ENCODE results near the gene SLX1A. TPM values are rescaled to one million over a fixed set of nuclear protein-coding genes. Genes with fewer than 3 reads are reported as not detected.
"Not testable (repeated sequence)": the region's sequence is repeated elsewhere in the genome, so short reads cannot be mapped to it uniquely, and the experiment has no call there.

SLX1A gene
- polyA plus RNA-seq, 4 donors, result 18.9 to 20.8 (median 20.1) TPM

DNA sequence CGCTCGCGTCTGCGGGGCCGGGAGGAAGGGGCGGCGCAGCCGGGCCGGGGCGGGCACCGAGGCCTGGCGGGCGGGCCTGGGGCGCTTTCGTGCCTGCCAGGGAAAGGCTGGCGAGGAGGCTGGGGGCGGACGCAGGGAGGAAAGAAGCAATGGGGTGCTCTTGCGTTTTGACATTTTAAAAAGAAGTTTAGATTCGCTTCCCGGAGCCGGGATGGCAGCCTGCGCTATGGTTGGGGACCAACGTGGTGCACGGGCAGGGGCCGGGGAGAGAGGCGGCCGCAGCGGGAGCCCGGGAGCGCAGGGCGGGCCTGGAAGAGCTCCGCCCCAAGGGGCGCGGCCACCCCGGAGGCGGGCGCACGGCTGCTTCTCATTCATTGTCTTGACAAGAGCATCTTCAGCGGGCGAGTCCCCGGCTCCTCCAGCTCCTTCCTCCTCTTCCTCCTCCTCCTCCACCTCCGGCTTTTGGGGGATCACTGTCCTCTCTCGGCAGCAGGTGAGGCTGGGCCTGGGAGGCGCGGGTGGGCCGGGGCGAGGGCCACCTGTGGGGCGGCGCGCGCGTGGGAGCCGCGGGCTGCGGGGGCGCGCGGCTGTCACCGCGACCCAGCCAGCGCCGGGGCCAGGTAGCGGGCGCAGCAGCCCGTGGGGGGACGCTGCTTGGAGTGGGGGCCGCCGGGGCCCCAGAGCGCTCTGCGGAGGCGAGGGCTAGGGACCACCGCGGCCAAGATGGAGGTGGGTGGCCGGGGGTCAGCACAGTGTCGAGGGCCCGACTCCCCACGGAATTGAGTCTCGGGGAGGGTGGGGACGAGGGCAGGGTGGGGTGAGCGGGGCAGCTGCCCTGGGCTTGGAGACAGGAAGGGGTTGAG lies 10.2 kb upstream of the SLX1A start, which contains the start of gene CORO1A:
CORO1A (plus strand) TSS at position 370 of the 863 bp plus-strand sequence. CDS start 1,608 bp downstream, outside the sequence.
- DNase-seq (ENCODE audit: low read depth in 4 of 4, low spot score in 3 of 4), result peak; percentile 44 to 66 (median 54)

DNA sequence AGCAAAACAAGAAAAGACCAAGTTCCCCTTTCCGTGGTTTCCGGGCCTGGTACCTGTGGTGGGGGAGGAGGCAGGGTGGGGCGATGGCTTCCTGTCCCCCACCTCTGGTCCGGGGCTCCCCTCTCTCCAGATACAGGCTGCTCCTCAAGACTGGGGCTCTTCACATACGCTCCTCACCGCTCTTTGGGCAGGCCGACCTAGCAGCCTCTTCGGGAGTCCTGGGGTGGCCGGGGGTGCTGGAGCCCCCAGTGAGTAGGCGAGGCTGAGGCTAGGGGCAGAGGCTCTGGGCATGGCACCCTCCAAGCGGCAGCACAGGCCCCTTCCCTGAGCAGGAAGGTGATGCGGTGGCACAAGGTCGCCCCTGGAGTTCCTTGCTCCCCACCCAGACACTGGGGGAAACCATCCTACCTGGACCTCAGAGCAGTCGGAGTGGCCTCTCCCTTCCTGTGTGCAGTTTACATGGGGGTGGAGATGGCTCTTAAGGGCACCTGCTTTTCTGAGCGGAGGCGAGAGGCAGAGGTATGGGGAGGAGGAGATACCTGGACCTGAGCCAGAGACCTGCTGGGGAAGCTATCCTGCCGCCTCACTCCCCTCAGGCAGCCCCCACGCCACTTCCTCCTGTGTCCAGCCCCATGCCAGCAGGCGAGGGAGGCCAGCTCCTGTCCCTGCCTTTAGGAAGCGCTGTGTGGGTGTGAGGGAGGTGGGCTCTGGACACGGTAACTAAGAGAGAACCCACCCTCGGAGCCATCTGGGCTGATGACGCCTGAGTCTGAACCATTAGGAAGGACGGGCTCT lies 9.4 kb upstream of the SLX1A start:
- no peak for DNase-seq (ENCODE audit: low read depth in 4 of 4, low spot score in 3 of 4)

- no peak for DNase-seq (ENCODE audit: low read depth in 4 of 4, low spot score in 3 of 4)
These were observed 8.6 kb upstream of the SLX1A start for GRCh38 chr16:30184891-30185682.

DNA sequence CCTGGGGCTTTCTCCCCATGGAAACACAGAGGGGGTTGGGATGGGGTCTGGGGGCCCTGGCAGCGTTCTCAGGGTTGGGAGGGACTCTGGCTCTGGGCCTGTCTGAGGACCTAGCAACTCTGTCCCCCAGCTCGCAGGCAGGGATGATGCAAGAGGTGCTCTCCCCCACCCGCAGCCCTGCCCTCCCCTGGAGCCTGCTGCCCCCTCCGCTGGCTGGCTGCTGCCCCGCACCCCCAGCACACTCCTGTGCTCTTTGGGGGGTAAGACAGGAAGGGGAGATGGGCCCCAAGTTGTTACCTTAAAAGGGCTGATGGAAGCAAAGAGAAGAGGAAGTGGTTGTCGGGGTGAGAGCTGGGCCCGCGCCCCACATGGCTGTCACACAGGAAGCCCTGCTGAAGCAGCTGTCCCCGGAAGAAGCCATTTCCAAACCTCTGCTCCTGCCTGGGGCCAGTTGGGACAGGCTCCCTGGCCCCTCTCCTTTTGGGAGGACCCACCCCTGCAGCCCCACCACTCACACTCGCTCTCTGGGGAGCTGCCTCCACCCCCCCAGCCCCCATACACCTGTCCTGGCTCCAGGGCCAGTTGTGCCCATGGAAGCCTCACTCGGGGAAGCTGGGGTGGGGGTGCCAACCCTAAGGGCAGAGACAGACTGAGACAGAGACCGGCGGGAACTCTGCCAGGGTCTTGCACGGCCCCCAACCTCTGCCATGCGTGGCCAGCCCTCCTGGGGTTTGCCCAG lies 7.8 kb upstream of the SLX1A start:
- DNase-seq (ENCODE audit: low read depth in 4 of 4, low spot score in 3 of 4), result no peak

- DNase-seq (ENCODE audit: low read depth in 4 of 4, low spot score in 3 of 4), result no peak
These were observed 7.3 kb upstream of the SLX1A start for GRCh38 chr16:30186444-30186781.

DNA sequence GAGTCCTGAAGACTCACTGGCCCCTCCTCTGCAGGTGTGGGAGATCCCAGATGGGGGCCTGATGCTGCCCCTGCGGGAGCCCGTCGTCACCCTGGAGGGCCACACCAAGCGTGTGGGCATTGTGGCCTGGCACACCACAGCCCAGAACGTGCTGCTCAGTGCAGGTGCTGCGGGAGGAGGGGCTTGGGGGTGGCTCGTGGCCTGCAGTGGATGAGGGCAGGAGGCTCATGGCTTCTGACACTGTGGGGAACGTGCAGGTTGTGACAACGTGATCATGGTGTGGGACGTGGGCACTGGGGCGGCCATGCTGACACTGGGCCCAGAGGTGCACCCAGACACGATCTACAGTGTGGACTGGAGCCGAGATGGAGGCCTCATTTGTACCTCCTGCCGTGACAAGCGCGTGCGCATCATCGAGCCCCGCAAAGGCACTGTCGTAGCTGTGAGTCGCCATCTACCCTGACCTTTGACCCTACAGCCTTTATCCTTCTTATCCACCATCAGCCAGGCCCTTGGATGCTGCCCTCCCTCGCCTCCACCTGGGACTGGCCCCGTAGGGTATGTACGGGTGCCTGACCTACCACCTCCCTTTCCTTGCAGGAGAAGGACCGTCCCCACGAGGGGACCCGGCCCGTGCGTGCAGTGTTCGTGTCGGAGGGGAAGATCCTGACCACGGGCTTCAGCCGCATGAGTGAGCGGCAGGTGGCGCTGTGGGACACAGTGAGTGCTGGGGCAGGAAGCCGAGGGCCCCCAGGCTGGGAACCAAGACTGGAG lies 6.7 kb upstream of the SLX1A start:
- no peak for DNase-seq (ENCODE audit: low read depth in 4 of 4, low spot score in 3 of 4)

DNA sequence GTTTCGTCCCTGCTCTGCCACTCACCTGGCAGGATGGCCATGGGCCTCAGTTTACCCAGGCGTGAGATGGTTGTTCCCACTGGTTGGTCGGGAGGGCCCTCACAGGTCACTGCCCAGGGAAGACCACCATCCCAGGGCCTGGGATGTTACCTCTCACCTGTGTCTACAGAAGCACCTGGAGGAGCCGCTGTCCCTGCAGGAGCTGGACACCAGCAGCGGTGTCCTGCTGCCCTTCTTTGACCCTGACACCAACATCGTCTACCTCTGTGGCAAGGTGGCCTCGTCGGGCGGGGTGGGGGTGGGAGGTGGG lies 6.2 kb upstream of the SLX1A start:
- DNase-seq (ENCODE audit: low read depth in 4 of 4, low spot score in 3 of 4), result no peak

DNA sequence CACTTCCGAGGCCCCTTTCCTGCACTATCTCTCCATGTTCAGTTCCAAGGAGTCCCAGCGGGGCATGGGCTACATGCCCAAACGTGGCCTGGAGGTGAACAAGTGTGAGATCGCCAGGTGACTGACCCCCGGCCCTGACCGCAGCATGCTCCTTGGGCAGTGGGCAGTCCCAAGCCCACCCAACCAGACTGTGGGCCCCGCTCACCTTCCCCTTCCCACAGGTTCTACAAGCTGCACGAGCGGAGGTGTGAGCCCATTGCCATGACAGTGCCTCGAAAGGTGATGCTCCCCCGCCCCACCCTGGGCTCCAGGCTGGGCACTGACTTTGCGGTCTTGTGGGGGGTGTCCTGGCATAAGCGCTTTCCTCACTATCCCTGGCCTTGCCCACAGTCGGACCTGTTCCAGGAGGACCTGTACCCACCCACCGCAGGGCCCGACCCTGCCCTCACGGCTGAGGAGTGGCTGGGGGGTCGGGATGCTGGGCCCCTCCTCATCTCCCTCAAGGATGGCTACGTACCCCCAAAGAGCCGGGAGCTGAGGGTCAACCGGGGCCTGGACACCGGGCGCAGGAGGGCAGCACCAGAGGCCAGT lies 5.6 kb upstream of the SLX1A start:
- no peak for DNase-seq (ENCODE audit: low read depth in 4 of 4, low spot score in 3 of 4)

DNA sequence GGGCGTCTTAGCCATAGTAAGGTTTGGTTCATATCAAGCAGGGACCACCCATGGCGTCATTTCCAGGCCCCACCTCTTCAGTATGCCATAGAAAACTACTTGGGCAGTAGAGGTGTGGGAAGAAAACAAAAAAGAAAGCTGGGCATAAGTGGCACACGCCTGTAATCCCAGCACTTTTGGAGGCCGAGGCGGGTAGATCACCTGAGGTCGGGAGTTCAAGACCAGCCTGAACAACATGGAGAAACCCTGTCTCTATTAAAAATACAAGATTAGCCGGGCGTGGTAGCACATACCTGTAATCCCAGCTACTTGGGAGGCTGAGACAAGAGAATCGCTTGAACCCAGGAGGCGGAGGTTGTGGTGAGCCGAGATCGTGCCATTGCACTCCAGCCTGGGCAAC lies 2.5 kb upstream of the SLX1A start:
- DNase-seq (ENCODE audit: low read depth in 4 of 4, low spot score in 3 of 4), result not testable (repeated sequence)

DNA sequence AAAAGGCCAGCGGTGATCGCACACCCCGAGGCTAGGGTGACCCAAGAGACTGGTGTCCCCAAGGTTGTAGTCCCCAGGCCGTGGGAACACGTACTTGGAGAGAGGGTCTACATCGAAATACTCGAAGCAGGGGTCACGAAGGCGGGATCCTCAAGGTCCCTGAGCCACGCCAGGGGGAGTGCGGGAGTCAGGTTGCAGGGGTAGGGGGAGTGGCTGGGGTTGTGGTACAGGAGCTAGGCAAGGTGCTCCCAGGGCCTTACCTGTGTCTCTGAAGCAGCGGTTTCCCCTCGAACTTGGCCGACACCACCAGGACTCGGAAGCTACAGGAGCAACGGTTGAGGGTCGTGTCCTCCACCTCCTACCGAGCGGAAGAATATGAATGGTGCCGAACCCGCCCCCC lies 577 bp upstream of the SLX1A start:
- not testable (repeated sequence) for DNase-seq (ENCODE audit: low read depth in 4 of 4, low spot score in 3 of 4)

DNA sequence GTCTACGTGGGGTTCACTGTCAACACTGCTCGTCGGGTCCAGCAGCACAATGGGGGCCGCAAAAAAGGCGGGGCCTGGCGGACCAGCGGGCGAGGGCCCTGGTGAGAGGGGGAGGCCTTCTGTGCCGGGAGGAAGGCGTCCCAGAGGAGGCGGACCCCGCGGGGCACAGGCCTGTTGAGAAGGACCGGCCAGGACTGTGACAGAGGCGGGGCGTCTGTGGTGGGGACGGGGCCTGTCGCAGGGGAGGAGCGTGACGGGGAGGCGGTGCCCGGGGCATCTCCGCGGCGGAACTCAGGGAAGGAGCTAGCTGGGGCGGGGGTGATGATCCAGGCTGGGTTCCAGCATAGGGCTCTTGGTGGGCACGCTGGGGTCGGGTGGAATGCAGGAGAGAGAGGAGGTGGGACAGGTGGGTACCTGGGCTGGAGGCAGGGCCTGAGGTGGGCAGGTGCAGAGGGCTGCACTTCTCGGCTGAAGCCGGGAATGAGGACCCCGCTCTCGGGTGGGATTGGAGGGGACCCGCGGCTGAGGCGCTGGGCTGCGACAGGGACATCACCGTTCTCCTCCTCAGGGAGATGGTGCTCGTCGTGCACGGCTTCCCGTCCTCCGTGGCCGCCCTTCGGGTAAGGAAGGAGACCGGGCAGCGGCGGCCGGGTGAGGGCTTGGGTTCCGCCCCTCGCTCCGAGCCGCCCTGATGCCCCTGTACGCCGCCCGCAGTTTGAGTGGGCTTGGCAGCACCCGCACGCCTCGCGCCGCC lies 674 bp downstream of the SLX1A start:
- DNase-seq (ENCODE audit: low read depth in 4 of 4, low spot score in 3 of 4), result not testable (repeated sequence)

- not testable (repeated sequence) for DNase-seq (ENCODE audit: low read depth in 4 of 4, low spot score in 3 of 4)
These were observed 3.3 kb downstream of the SLX1A start for GRCh38 chr16:30197001-30197400.

DNA sequence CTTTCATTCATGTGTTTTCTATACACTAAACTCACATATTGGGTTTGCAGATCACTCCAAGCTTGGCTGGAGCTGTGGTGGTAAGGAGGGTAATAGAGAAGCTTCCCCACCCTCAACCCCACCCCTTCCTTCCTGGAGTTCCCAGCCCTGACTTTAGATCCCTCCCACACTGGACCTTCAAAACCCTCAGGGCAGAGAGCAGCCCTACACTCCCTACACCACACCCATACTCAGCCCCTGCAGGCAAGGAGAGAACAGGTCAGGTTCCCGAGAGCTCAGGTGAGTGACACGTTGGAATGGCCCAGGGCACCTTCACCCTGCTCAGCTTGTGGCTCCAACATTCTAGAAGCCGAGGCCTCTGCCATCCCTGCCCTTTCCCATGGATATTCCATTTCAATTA lies 5.4 kb downstream of the SLX1A start, which contains the start of gene SULT1A3:
SULT1A3 (plus strand) TSS at position 207 of the 400 bp plus-strand sequence. CDS start 1,474 bp downstream, outside the sequence.
- not testable (repeated sequence) for DNase-seq (ENCODE audit: low read depth in 4 of 4, low spot score in 3 of 4)

GRCh38 chr16:30199608-30200343 lies 6.1 kb downstream of the SLX1A start:
- not testable (repeated sequence) for DNase-seq (ENCODE audit: low read depth in 4 of 4, low spot score in 3 of 4)

- not testable (repeated sequence) for DNase-seq (ENCODE audit: low read depth in 4 of 4, low spot score in 3 of 4)
These were observed 12.0 kb downstream of the SLX1A start for GRCh38 chr16:30205541-30206236.

DNA sequence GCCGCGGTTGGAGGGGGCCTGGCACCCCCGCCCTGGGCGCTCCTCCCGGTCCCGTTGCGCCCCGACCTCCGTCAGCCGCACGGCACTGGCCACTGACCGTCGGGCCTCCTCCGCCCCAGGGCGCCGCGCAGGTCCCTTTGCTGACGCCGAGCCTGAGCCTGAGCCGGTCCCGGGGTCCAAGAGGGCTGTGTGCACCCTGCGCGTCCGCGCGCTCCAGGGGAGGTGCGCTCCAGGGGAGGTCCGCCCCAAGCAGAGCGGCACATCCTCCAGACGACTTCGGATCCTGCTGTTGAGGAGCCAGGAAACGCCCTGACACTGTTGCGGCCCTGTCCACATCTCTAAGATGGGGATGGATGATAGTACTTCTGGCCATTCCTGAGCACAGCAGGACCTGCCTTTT lies 12.6 kb downstream of the SLX1A start:
- DNase-seq (ENCODE audit: low read depth in 4 of 4, low spot score in 3 of 4), result not testable (repeated sequence)

All from right renal pelvis (tissue), 4 donors.